ENCODE data around the gene CAMSAP1. TPM values are rescaled to one million over a fixed set of nuclear protein-coding genes. Genes with fewer than 3 reads are reported as not detected.
"Not testable (repeated sequence)": the region's sequence is repeated elsewhere in the genome, so short reads cannot be mapped to it uniquely, and the experiment has no call there.

Gene CAMSAP1
- total RNA-seq, 1 experiment from 2014 or later = 16.6 TPM

DNA sequence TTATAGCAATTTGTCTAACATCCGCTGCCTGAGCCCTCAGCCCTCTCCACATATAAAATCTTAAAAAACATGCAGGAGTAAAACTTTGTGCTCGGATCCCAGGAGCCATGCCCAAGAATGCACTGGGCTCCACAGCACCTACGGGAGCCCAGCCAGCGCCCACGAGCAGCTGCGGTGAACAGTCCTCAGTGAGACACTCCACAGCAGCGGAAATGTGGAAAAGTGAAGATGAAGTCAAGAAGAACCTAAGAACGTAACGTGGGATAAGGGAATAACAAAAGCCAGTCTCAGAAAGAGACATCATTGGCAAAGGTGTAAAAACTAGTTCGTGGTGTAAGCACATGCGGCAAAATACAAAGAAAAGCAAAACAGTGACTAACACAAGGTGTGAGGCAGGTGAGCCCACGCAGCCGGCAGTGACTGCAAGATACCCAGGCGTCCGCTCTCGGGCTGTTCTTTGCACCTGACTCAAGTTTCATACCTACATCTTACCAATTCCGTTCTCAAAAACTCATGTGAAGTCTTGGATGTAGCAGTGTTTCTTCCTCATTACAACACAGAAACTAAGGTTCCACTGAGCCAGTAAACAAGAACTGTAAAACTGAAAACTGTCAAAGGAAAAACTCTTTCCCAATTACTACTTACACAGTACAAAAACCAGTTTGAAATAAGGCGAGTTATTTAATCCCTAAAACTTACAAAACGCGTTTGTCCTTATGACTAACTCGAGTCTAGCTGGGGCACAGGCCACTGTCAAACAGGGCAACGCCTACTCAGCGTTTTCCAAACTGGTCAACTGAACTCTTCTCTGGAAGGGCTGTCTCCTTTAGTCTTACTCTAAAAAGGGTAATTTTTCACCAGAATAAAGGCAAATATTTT lies 1.7 kb downstream of the CAMSAP1 start:
- Histone ChIP-seq H3K9me3 (replicated peaks) (no peaks in the 10 kb centered on the region), H3K27ac (no peak overlapping the region), H3K36me3 (peaks cover 24% of the 10 kb centered on the region), H3K4me1 (replicated peaks) (peaks cover 31% of the 10 kb centered on the region), H3K27me3 (replicated peaks) (no peaks in the 10 kb centered on the region), H3K4me3 (peak overlapping the region; percentile 58)
- DNase-seq (ENCODE audit: low read depth in 1 of 2, low spot score in 2 of 2) = no peak

DNA sequence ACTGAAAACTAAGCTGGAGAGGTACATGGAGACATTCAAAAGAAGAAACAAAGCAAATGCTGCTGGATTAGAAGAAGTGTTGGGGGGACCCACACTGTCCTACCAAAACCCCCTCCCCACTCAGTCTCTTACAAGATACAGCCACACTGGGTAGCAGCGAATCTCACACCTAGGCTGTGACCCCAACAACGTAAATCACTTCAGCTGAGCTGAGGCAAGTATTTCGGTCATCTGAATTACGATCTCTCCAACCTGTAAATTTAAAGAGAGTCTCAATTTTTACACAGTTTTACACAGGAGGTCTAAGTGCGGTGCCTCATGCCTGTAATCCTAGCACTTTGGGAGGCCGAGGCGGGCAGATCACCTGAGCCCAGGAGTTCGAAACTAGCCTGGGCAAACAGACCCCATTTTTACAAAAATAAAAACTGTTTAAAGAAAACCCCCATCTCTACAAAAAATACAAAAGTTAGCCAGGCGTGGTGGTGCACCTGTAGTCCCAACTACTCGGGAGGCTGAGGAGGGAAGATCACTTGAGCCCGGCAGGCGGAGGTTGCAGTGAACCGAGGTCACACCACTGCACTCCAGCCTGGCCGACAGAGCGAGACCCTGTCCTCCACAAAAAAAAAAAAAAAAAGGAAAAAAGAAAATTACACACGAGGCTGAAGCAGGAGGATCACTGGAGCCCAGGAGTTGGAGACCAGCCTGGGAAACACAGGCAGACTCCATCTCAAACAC lies 3.4 kb downstream of the CAMSAP1 start:
- no peak overlapping the region for H3K27ac ChIP-seq

DNA sequence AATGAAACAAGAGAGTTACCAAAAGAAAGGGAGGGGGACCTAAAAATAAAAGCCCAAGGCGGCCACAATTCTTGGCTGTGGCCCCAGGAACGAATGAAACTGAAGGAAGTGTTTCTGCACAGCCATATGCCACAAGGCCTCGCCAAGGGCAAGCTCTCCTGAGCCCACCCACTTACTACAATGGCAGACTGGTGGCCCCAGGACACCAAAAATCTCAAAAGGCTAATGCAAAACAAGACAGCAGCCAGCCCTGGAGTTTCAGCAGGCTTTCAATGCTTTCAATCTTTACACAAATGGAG lies 4.0 kb downstream of the CAMSAP1 start:
- Histone ChIP-seq H3K27ac (no peak overlapping the region), H3K27me3 (replicated peaks) (no peaks in the 10 kb centered on the region), H3K9me3 (replicated peaks) (no peaks in the 10 kb centered on the region)

More for the DNA sequence above, 3.4 kb downstream of the CAMSAP1 start:
- Histone ChIP-seq H3K27me3 (replicated peaks) (no peaks in the 10 kb centered on the region), H3K9me3 (replicated peaks) (no peaks in the 10 kb centered on the region), H3K4me3 (no peak overlapping the region), H3K4me1 (replicated peaks) (peaks cover 28% of the 10 kb centered on the region), H3K36me3 (peaks cover 12% of the 10 kb centered on the region)
- DNase-seq (ENCODE audit: low read depth in 1 of 2, low spot score in 2 of 2) = no peak

DNA sequence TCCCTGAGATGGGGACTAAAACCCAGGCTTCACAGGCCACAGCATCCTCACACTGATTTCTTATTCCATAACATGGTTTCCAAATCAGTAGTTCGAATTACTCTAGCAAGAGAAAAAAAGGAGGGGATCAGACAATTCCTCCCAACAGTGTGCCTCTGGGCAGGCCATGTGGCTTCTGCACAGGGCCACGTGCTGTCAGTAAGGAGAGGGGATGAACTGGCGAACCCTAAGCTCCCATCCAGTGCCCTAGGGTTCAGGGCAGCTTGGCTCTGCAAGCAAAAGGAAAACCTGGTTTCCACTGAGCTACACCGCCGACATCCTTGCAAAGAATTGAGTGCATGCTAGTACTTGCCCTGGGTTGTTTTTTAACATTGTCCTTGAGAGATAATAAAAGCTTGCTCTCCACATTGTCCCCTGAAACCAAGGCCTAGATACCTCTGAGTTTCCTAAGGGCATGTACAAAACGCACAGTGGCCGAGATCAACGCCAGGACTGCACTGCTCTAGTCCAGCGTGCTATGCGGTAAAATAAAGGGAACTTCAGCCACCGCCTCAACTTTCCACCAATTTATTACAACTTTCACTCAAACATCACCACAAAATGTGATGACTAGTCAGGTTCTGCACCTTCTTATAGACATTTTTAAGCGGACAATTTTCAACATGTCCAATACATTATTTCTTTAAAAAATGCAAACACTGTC lies 4.5 kb downstream of the CAMSAP1 start:
- Histone ChIP-seq H3K4me3 (no peak overlapping the region), H3K4me1 (replicated peaks) (peaks cover 17% of the 10 kb centered on the region)
- no peak for DNase-seq (ENCODE audit: low read depth in 1 of 2, low spot score in 2 of 2)

More for the DNA sequence above, 4.0 kb downstream of the CAMSAP1 start:
- Histone ChIP-seq H3K36me3 (peaks cover 9% of the 10 kb centered on the region; the same call in 1 of the 2 replicates), H3K4me1 (replicated peaks) (peaks cover 22% of the 10 kb centered on the region), H3K4me3 (no peak overlapping the region)
- no peak for DNase-seq (ENCODE audit: low read depth in 1 of 2, low spot score in 2 of 2)

DNA sequence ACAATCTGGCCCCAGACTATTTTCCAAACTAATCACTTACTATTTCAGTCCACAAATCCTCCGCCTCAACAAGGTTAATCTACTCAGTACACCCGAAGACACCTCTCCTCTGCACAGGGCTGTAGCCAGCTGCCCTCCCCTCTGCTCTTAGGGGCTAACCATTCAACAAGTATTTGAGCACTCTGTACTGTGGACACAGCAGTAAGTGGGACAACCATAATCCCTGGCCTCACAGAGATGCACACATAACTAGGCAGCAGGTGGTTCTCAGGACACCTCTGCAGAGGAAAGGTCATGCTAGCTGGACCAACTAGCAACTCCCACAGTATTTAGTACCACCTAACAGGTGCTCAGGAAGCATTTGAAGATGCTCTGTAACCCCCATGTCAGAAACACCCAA lies 5.5 kb downstream of the CAMSAP1 start:
- H3K36me3 ChIP-seq = peaks cover 9% of the 10 kb centered on the region; the same call in 1 of the 2 replicates
- H3K4me3 ChIP-seq = no peak overlapping the region
- H3K27me3 ChIP-seq (replicated peaks) = no peaks in the 10 kb centered on the region
- H3K27ac ChIP-seq = no peak overlapping the region
- no peak for DNase-seq (ENCODE audit: low read depth in 1 of 2, low spot score in 2 of 2)
- no peaks in the 10 kb centered on the region for H3K9me3 ChIP-seq (replicated peaks)
- peaks cover 17% of the 10 kb centered on the region for H3K4me1 ChIP-seq (replicated peaks)

More for the DNA sequence above, 4.5 kb downstream of the CAMSAP1 start:
- Histone ChIP-seq H3K9me3 (replicated peaks) (no peaks in the 10 kb centered on the region), H3K27ac (no peak overlapping the region), H3K36me3 (peaks cover 9% of the 10 kb centered on the region; the same call in 1 of the 2 replicates), H3K27me3 (replicated peaks) (no peaks in the 10 kb centered on the region)

DNA sequence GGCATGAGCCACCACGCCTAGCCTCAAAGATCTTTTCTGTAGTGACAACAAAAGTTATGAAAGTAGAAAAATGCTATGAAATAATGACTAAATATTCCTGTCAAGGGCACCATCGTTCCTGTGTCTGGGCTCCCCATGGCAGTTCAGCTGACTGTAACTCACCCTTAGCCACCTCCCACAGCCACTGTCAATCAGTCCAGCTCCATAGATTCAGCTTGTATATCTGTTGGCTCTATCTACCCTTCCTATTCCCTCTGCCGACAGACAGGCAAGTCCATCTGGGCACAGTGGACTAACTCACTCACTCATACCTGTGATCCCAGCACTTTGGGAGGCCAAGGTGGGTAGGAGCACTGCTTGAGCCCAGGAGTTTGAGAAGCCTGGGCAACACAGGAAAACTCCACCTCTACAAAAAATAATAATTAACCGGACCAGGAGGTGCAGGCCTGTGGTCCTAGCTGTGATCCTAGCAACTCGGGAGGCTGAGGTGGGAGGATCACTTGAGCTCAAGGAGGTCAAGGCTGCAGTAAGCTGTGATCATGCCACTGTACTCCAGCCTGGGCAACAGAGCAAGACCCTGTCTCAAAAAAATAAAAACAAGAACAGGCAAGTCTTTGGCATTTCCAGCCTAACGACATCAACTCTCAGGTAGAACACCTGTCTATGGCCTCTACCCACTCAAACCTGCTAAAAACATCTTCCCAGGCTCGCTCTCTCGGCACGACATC lies 6.2 kb downstream of the CAMSAP1 start:
- H3K27ac ChIP-seq = no peak overlapping the region
- H3K9me3 ChIP-seq (replicated peaks) = no peaks in the 10 kb centered on the region
- no peaks in the 10 kb centered on the region for H3K27me3 ChIP-seq (replicated peaks)
- H3K36me3 ChIP-seq = peaks cover 9% of the 10 kb centered on the region; the same call in 1 of the 2 replicates
- peaks cover 12% of the 10 kb centered on the region for H3K4me1 ChIP-seq (replicated peaks)
- H3K4me3 ChIP-seq = no peak overlapping the region
- DNase-seq (ENCODE audit: low read depth in 1 of 2, low spot score in 2 of 2) = no peak

DNA sequence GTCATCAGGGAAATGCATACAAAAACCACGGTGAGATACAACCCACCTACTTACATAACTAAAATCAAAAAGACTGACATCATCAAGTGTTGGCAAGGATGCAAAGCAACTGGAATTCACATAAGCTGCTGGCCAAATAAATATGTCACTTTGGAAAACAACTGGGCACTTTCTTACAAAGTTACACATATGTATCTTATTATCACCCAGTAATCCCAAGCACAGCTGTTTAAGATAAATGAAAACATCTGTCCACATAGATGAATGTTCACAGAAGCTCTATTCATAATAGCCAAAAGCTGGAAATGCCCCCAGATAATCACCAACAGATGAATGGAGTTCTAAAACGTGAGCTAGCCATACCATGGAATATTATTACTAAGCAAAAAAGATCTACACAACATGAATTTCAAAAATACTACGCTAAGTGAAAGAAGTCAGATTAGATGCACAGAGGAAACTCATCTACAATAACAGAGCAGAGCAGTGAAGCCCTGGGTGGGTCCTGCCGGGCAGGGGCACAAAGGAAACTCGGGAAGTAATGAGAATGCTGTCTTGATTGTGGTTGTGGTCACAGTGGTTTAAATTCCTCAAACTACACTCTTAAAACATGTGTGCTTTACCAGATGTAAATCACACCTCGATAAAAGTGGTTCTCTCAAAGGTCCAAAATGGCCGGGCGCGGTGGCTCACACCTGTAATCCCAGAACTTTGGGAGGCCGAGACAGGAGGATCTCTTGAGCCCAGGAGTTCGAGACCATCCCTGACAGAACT lies 8.5 kb downstream of the CAMSAP1 start:
- Histone ChIP-seq H3K27me3 (replicated peaks) (no peaks in the 10 kb centered on the region), H3K4me3 (no peak overlapping the region), H3K4me1 (replicated peaks) (no peaks in the 10 kb centered on the region), H3K27ac (no peak overlapping the region), H3K36me3 (no peaks in the 10 kb centered on the region), H3K9me3 (replicated peaks) (peaks cover 9% of the 10 kb centered on the region; the same call in 1 of the 2 replicates)
- no peak for DNase-seq (ENCODE audit: low read depth in 1 of 2, low spot score in 2 of 2)

DNA sequence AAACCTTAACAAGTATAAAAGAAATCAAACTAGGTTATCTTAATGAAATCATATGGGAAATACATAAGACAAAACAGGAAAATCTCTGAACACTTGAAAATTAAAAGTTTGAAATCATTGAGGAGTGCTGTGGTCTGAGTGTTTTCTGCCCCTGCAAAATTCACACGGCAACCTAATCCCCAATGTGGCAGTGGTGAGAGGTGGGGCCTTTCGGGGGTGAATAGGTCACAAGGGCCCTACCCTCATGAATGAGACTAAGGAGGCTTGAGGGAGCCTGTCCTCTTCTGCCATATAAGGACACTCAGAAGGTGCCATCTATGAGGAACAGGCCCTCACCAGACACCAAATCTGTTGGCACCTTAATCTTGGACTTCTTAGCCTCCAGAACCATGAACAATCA lies 10.7 kb downstream of the CAMSAP1 start:
- Histone ChIP-seq H3K9me3 (replicated peaks) (peaks cover 9% of the 10 kb centered on the region; the same call in 1 of the 2 replicates), H3K36me3 (no peaks in the 10 kb centered on the region), H3K4me3 (no peak overlapping the region), H3K27me3 (replicated peaks) (no peaks in the 10 kb centered on the region), H3K4me1 (replicated peaks) (no peaks in the 10 kb centered on the region), H3K27ac (no peak overlapping the region)
- no peak for DNase-seq (ENCODE audit: low read depth in 1 of 2, low spot score in 2 of 2)

DNA sequence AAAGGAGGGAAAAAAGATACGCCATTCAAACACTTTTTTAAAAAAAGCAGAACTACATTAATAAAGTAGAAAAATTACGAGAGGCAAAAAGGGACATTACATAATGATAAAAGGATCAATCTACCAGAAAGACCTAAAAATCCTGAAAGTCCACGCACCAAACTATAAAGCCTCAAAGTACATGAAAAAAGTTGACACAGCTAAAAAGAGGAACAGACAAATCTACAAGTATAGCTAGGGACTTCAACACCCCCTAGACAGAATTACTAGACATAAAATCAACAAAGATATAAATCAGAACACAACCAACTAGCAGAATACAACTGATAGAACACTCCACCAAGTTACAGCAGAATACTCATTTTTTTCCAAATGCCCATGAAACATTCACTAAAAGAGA lies 11.1 kb downstream of the CAMSAP1 start:
- no peaks in the 10 kb centered on the region for H3K36me3 ChIP-seq
- no peak for DNase-seq (ENCODE audit: low read depth in 1 of 2, low spot score in 2 of 2)
- no peak overlapping the region for H3K4me3 ChIP-seq
- H3K27ac ChIP-seq = no peak overlapping the region
- H3K9me3 ChIP-seq (replicated peaks) = peaks cover 9% of the 10 kb centered on the region; the same call in 1 of the 2 replicates
- no peaks in the 10 kb centered on the region for H3K27me3 ChIP-seq (replicated peaks)
- H3K4me1 ChIP-seq (replicated peaks) = no peaks in the 10 kb centered on the region

DNA sequence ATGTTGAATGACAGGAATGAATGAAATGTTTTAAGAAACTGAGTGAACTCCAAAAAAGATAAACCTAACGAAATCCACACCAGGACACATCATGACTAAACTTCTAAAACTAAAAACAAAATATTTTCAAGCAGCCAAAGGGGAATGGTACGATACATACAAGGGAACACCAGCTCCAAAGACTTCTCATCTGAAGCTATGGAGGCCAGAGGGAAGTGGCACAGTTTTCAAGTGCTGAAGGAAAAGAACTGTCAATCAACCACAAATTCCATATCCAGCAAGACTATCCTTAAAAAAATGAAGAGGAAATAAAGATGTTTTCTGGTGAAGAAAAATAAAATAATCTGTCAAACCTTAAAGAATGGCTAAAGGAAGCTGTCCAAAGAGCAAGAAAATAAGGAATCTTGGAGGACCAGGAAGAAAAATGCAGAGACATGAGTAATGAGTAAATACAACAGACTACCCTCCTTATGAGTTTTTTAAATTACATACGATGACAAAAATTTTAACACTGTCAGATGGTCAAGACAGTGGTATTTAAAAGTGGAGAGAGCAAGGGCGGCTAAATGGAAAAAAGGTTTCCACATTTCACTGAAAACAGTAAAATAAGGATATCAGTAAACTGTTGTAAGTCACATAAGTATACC lies 12.0 kb downstream of the CAMSAP1 start:
- Histone ChIP-seq H3K4me1 (replicated peaks) (no peaks in the 10 kb centered on the region), H3K4me3 (no peak overlapping the region), H3K27me3 (replicated peaks) (no peaks in the 10 kb centered on the region), H3K27ac (no peak overlapping the region), H3K36me3 (no peaks in the 10 kb centered on the region), H3K9me3 (replicated peaks) (peaks cover 9% of the 10 kb centered on the region; the same call in 1 of the 2 replicates)
- DNase-seq (ENCODE audit: low read depth in 1 of 2, low spot score in 2 of 2) = no peak

DNA sequence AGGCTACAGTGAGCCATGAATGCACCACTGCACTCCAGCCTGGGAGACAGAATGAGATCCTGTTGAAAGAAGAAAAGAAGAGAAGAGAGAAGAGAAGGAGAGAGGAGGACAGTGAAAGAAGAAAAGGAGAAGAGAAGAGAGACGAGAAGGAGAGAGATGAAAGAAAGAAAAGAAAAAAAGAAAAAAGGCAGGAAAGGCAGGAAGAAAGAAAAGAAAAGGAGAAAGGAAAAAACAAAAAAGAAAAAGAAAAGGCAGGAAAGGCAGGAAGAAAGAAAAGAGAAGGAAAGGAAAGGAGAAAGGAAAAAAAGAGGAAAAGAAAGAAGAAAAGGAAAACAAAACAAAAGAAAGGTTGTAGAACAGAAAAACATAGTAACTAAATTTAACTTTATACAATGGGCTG lies 14.2 kb downstream of the CAMSAP1 start:
- Histone ChIP-seq H3K9me3 (replicated peaks) (peaks cover 9% of the 10 kb centered on the region; the same call in 1 of the 2 replicates), H3K27me3 (replicated peaks) (no peaks in the 10 kb centered on the region), H3K36me3 (no peaks in the 10 kb centered on the region), H3K27ac (no peak overlapping the region), H3K4me3 (no peak overlapping the region), H3K4me1 (replicated peaks) (no peaks in the 10 kb centered on the region)
- no peak for DNase-seq (ENCODE audit: low read depth in 1 of 2, low spot score in 2 of 2)

DNA sequence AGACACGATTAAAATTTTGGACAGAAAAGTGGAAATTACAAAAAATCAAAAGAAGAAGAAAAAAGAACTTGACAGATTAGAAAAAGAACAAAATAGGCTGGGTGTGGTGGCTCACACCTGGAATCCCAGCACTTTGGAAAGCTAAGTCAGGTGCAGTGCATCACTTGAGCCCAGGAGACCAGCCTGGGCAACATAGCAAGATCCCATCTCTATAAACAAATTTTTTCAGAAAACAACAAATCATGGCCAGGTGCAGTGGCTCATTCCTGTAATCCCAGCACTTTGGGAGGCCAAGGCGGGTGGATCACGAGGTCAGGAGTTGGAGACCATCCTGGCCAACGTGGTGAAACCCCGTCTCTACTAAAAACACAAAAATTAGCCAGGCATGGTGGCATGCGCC lies 15.0 kb downstream of the CAMSAP1 start:
- not testable (repeated sequence) for H3K4me3 ChIP-seq; H3K27ac ChIP-seq; H3K27me3 ChIP-seq (replicated peaks); DNase-seq (ENCODE audit: low read depth in 1 of 2, low spot score in 2 of 2); H3K4me1 ChIP-seq (replicated peaks); H3K9me3 ChIP-seq (replicated peaks); H3K36me3 ChIP-seq

Data from SJSA1 (cell line).